GM21717 (cell line): ENCODE data around the gene PPP2R3A.
"Not testable (repeated sequence)": the region's sequence is repeated elsewhere in the genome, so short reads cannot be mapped to it uniquely, and the experiment has no call there.

ENCODE experiments used
- ATAC-seq: cut with Tn5 transposase; IDR thresholded peaks from one replicate; pipeline ENCODE4 v1.9.1; 2021; ENCODE audit warnings: mild to moderate bottlenecking, moderate library complexity; ENCODE audit not compliant: unreplicated experiment

Gene PPP2R3A

DNA sequence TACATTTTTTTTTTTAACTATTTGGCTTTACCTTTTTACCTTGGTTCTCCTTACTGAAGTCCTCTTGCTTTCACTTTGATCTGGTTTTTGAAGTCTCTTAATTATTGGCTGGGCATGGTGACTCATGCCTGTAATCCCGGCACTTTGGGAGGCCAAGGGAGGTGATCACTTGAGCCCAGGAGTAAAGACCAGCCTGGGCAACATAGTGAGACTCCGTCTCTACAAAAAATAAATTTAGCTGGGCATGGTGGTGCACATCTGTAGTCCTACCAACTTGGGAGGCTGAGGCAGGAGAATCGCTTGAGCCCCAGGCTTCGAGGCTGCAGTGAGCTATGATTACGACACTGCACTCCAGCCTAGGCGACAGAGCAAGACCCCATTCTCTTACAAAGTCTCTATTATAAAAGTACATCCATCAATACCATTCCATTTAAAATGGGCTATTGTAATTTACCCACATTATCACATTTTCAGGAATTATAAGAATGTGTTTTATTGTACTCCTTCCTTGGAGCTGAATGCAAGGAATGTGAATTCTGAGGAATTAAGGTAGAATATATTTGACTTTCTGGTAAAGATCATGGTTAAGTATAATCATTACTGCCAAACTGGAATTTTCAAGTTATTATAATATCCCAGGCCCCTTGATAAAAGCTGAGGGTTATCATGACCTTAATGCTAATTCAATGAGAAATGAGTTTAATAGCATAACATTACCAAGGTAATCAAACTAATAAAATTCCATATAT, 181.6 kb downstream of the PPP2R3A start:
- ATAC-seq = no peak

DNA sequence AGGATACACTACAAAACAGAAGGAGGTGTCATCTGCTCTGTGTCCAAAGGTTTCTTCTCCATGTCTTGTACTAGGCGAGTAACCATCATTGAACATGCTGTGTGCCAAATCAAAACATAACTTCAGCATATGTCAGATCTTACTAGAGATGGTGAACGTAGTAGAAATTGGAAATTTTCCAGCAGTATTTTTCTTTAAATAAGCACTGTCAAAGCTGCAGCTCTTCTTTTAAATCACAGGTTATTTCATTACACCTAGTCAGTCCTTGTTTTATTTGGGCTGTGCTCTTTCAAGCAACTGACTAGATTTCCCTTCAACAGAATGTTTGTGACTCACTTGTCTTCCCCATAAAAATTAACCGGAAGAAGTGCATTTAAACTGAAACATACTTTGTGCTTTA, 184.1 kb downstream of the PPP2R3A start:
- no peak for ATAC-seq

DNA sequence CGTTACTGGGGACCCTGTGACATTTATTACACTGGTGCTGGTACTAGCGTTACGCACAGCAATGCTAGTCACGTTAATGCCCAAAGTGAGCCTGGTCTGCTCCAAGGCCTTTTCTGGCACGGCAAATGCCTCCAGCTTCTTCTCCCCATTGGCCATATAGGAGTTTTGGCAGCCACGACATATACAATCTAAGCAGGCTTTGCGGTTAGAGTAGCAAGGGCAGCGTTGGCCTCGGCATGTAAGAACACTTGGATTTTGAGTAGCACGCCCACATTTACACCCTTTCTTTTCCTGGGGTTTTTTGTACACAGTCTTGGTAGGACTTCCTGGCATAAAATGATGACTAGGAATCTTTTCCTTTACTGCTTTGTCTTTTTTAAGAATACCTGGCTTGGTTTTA, 185.7 kb downstream of the PPP2R3A start:
- ATAC-seq = no peak

DNA sequence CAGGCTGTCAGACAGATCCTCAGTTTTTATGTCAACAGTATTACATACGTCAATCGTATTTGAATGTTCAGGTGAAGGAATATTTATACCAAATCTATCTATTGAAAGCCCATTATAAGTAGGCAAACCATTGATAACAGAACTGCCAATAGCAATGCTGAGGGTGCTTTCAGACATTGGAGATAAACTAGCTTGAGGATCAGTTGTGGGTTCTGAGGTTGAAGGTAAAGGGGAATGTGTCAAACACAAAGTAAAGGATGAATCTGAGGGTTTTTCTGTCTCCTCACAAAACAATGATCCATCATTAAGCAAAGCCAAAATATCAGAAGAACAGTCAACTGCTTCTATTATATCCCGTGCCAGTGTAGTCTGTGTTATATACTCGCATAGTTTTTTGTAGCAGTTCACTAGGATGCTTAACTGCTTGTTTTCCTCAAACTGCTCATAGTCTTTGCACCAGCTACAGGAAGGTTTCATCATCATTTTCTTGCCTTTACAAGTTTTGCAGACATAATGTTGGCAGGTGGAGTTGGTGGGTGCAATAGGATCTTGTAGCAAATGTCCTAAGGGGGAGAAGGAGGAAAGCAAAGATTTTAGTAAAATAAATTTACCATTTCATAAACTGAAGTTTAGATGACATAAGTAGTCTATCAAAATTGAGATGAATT, 186.8 kb downstream of the PPP2R3A start:
- no peak for ATAC-seq

DNA sequence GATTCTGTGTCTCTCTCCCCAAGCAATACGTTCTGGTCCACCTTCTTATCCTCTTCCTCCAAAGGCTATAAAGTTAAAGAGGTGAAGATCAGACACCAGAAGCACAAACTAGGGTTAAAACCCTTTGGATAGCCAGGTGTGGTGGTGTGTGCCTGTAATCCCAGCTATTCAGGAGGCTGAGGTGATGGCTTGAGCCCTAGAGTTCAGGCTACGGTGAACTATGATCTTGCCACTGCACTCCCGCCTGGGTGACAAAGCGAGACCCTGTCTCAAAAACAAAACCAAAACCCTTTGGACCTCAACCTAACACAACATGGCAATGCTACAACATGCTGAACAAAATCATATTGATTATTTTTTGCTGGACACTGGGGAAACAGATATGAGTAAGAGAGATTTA, 187.4 kb downstream of the PPP2R3A start:
- ATAC-seq = no peak

DNA sequence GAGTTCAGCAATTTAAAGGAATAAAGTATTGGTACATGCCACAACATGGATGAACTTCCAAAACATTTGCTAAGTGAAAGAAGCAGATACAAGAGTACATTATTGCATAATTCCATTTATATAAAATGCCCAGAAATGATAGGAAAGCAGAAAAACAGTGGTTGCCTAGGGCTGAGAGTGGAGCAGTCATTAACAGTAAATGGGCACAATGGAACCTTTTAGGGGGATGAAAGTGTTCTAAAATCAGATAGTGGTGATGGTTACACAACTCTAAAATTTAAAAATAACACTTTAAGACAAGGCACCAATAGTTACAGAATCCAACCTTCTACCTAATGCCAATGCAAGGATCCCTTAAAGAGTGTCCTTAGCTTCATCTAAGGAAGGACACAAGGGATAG, 196.0 kb downstream of the PPP2R3A start:
- no peak for ATAC-seq

DNA sequence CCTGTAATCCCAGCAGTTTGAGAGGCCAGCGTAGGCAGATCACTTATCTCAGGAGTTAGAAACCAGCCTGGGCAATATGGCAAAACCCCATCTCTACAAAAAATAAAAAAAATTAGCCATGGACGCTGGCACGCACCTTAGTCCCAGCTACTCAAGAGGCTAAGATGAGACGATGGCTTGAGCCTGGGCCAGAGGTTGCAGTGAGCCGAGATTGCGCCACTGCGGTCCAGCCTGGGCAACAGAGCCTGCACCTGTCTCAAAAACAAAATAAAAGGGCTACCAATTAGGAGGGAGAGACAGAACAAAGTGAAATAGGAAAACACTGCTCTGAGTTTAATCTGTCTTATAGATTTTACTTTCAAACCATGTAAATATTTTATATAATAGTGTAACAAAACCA, 196.8 kb downstream of the PPP2R3A start:
- ATAC-seq = no peak

DNA sequence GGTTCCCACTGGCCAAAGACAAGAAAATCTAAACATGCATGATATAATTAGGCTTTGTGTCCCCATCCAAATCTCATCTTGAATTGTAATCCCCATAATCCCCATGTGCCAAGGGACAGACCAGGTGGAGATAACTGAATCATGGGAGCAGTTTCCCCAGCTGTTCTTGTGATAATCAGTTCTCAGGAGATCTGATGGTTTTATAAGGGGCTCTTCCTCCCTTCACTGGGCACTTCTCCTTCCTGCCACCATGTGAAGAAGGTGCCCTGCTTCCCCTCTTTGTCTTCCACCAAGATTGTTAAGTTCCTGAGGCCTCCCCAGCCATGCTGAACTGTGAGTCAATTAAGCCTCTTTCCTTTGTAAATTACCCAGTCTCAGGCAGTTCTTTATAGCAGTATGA, 198.1 kb downstream of the PPP2R3A start:
- ATAC-seq = not testable (repeated sequence)

DNA sequence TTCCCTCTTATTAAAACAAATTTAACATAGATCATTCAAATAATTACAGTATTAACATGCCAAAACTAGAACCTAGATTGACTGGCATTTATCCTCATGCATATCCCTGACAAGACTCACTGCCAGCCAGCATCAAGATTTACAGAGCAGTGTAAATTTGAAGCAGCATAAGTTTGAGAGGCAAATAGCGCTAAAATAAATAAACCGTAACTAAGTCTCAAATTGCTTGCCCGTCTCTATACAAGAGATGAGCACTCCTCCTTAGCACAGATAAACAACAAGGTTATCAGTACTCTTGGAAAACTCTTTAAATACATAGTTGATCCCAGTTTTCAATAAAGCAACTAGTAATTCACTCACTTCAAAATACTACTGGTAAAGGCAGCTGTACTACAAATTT, 201.0 kb downstream of the PPP2R3A start:
- no peak for ATAC-seq

DNA sequence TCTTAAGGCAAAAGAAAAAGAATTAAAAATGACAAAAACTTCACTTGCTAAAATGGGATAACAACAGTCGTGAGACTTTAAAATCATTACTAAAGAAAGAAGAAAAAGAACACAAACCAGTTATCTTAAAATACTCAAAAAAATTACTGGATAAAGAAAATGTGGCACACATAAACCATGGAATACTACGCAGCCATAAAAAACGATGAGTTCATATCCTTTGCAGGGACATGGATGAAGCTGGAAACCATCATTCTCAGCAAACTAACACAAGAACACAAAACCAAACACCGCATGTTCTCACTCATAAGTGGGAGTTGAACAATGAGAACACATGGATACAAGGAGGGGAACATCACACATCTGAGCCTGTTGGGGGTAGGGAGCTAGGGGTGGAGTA, 202.7 kb downstream of the PPP2R3A start:
- ATAC-seq = not testable (repeated sequence)

DNA sequence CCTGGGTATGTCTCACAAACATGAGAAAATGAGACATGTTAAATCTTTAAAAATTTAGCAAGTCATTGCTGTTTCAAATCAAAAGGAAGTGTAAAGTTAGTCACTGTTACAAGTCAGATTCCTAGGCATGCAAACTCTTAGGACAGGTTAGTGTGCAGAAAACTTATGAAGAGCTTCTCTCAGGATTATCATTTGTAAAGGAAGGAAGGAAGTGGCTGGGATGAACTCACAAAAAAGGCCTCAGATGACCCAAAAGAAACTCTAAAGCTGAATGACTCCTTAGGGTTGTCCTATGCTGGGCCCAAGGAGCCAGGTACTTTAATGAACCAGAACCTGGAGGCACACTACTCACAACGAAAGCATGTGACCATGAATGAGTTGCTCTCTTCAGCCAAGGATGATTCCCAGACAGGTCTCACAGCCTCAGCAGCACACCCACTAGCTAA, 205.6 kb downstream of the PPP2R3A start:
- no peak for ATAC-seq

DNA sequence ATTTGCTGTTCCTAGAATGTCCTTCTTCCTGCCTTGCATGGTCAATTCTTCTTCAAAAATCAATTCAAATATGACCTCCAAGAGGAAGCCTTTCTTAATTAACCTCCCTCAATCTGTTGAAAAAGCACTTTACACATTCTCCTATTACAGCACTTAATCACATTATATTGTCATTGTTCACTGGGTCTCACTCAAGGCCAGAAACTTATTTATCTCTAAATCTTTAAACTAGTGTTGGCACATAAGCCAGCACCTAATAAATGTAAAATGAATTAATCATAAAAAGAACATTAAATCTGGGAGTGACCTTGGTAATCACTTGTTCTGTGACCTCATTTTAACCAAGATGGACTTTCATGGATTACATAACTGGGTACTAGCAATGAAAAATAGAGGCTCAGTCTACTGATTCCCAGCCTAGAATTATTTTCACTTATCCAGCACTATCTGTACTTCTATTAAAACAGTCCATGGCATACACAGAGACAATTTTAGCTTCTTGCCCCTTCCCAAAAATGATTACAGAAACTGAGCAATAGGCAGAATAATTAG, 208.5 kb downstream of the PPP2R3A start:
- no peak for ATAC-seq

DNA sequence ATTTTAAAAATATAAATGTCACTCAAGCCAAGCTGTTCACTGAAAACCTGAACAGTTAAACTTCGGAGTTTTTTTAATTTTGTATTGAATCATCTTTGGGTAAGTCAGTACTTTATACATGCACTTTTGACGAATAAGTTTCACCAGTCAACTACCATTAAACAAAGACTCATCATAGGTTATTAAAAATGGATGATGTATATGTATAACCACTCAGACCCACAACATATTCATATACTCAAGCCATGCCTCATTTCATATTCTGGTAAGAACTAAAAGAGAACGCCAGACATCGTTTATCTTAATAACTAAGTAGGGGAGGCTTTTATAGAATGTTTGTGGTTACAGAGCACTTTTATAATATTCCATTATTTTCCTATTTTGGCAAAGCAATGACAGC, 212.3 kb downstream of the PPP2R3A start:
- no peak for ATAC-seq

DNA sequence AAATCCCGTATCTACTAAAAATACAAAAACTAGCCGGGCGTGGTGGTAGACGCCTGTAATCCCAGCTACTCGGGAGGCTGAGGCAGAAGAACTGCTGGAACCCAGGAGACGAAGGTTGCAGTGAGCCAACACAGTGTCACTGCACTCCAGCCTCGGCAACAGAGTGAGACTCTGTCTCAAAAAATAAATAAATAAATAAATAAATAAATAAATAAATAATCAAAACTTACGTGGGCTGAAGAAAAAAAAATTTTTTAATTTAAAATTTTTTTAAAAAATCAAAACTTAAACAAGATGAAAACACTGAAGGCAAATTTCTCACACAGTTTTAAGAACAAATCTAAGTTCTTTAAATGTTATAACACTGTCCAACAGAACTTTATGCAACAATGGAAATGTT, 216.2 kb downstream of the PPP2R3A start:
- ATAC-seq = no peak

DNA sequence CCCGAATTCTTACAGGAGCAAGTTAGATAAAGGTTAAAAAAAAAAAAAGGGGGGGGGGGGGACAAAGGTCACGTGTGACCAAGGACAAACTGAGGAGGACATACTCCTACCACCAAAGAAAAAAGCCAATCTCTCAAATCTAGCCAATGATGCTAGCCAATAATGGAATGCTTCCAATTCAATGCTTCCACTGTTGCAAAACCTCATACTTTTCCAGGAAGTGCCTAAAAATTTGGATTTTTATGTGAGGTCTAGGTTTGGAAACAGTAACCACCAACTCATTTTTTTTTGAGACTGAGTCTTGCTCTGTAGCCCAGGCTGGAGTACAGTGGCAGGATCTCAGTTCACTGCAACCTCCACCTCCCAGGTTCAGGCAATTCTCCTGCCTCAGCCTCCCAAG, 219.2 kb downstream of the PPP2R3A start:
- no peak for ATAC-seq

DNA sequence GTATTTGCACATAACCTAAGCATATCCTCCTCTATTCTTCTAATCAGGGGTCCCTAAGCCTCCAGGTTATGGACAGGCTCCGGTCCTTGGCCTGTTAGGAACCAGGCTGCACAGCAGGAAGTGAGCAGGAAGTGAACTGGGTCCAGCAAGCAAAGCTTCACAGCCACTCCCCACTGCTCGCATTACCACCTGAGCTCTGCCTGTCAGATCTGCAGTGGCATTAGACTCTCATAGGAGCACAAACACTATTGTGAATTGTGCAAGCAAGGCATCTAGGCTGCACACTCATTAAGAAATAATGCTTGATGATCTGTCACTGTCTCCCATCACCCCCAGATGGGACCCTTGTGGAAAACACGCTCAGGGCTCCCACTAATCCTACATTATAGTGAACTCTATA, 220.8 kb downstream of the PPP2R3A start:
- ATAC-seq = no peak

DNA sequence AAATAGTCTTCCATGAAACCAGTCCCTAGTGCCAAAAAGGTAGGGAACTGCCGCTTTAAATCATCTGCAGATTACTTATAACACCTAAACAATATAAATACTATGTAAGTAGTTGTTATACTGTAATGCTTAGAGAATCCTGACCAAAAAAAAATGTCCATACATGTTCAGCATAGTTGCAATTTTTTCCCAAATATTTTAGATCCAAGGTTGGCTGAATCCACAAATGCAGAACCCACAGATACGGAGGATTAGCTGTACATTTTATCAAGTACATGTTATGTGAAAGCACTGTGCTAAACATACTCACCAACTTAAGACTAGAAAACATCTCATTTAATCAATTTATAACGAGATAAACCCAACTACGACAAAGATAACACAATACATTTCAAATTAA, 221.3 kb downstream of the PPP2R3A start:
- no peak for ATAC-seq

DNA sequence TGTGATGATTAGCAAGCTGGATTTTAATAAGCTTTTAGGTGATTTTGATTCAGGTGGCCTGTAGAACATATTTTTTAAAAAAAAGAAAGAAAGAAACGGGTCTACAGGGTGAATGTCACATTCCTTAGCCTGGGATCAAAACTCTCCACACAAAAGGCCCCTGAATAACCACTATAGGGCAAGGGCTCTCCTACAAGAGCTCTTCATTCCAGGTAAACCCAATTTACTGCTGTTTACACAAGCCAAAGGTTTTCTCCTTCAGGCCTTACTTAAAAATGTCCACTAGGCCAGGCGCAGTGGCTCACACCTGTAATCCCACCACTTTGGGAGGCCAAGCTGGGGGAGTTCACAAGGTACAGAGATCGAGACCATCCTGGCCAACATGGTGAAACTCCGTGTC, 222.3 kb downstream of the PPP2R3A start:
- no peak for ATAC-seq

DNA sequence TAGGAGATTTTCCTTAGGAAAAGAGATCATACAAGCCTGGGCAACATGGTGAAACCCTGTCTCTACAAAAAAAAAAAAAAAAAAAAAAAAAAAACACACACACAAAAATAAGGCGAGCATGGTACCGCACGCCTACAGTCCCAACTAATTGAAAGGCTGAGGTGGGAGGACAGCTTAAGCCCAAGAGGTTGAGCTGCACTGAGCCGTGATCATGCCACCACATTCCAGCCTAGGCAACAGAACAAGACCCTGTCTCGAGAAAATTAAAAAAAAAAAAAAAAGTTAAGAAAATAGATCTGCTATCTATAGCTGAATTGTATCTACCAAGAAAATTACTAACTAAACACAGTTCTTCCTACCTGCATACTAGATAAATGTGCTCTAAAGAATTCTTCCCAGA, 223.5 kb downstream of the PPP2R3A start:
- ATAC-seq = no peak

DNA sequence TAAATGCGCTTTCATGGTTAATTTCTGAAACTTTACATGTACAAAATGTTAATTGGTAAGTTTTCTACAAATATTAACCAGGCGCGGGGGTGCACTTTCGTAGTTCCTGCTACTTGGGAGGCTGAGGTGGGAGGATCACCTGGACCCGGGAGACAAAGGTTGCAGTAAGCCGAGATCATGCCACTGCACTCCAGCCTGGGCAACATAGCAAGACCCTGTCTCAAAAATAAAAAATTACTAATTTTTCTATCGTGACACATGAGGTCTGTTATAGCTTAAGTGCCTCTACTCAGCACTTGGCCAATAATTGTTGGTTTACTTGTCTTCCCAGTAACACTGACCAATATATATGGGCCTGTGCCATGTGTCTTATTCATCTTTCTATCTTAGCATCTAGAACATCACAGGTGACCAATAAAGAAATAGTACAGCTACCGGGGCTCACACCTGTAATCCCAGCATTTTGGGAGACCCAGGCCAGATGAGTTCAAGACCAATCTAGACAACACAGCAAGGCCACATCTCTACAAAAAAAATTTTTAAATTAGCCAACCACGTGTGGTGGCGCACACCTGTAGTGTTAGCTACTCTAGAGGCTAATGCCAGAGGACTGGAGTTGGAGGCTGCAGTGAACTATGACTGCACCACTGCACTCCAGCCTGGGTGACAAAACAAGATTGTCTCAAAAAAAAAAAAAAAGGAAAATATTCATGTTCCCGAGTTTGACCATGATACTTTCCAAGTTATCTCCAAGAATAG, 224.5 kb downstream of the PPP2R3A start:
- no peak for ATAC-seq

DNA sequence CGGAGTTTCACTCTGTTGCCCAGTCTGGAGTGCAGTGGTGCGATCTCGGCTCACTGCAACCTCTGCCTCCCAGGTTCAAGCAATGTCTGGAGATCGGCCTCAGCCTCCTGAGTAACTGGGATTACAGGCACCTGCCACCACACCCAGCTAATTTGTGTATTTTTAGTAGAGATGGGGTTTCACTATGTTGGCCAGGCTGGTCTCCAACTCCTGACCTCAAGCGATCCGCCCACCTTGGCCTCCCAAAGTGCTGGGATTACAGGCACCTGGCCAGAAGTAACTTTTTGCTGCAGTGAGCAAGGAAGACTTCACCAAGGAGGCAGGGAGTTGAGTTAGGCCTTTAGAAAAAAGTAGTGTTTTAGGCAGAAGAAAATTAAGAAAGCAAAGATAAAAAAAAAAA, 226.7 kb downstream of the PPP2R3A start:
- ATAC-seq = not testable (repeated sequence)

DNA sequence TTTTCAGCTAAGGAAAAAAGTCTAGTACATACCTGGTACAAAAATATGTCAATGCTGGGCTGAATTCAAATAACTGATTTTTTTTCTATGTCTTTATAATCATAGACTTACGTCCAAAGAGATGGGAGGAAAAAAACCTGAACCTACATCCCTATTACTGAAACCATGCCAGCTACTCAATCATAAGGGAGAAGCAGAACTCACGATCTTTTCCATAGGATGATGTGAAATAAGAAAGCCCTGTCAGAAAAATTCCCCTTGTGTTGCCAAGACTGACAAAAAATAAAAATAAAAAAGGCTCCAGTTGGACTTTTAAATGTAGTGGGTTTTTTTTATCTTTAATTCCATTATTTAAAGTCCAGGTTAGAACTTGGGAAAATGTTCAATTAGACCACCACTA, 227.3 kb downstream of the PPP2R3A start:
- no peak for ATAC-seq
